Measurements from ENCODE around the gene MYO18B.

Gene MYO18B

DNA sequence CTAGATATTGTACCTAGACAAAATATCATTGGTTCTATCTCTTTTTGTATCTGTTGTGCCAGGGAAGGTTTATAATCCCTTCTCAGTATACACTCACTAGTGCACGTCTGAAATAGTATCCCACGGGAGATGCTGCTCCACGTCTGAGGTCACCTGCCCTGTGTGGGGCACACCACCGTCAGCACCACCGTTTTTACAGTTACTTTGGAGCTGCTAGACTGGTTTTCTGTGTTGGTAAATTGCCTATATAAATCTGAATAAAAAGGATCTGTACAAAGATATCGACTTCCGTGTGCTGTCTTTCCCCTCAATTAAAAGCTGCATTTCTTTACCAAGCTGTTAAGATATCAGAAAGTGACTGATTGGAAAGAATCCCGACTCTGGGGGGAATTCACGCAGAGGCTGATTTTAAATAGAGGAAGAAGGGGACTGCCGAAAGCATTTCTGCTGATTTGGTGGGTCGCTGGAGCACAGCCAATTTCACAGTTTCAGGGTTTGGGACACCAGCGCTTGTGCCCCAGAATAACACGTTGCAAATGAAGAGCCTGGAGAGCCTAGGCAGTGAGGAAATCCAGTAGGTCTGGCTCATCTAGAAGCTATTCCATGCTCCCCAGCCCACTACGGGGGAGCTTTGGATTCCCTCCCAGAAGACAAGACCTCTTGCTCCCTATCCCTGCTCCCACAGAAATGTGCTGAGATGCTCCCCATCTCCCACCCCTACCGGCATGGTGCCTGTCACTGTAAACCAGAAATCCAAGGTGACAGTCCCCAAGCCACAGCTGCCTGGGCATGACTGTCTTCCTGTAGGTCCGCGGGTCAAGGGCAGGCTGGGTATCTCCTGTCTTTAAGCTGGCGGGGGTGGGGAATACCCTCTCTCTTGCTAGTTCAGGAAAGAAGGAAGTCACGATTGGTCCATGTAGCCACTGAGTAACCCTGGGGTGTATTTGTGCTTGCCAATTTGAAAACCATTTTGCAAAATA is 12.7 kb upstream of the MYO18B start:
- FAIRE-seq (no peak), DNase-seq (ENCODE audit: insufficient read length, low spot score) (no peak)
- no peak for TF ChIP-seq PAX5 (IDR thresholded peaks at IDR 0.05; ENCODE audit: insufficient read depth, low read length, severe bottlenecking)
- TF ChIP-seq POLR2AphosphoS5 (IDR thresholded peaks at IDR 0.05; ENCODE audit: low read depth, low read length): no peak
- TF ChIP-seq POU2F2 (IDR thresholded peaks at IDR 0.05; ENCODE audit: low read depth, low read length): no peak
- no peak for TF ChIP-seq TAF1 (IDR thresholded peaks at IDR 0.05; ENCODE audit: low read depth, low read length)
- TF ChIP-seq SPI1 (IDR thresholded peaks at IDR 0.05; ENCODE audit: low read depth, low read length): no peak
- TF ChIP-seq POLR2A (IDR thresholded peaks at IDR 0.05; ENCODE audit: low read depth, low read length): no peak

DNA sequence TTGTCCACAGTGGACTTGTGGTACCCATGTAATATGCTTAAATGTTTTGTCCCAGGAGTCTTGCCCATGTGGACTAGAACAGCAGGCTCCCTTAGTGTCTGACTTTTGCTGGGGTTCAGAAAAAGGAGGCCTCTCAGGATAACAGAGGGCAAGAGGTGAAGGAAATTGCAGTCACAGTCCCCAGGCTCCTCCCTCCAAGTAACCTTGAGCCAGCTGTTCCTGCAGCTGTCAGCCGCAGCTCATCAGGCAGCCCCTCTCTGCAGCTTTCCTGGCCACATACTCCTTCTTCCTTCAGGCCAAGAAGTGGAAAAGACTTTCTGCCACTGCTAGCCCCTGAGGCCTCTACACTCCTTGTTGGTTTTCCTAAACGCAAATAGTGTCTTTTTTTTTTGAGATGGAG is 6.3 kb upstream of the MYO18B start:
- FAIRE-seq: no peak
- no peak for DNase-seq (ENCODE audit: insufficient read length, low spot score)
- no peak for TF ChIP-seq POU2F2 (IDR thresholded peaks at IDR 0.05; ENCODE audit: low read depth, low read length)
- TF ChIP-seq POLR2A (IDR thresholded peaks at IDR 0.05; ENCODE audit: low read depth, low read length): no peak
- no peak for TF ChIP-seq POLR2AphosphoS5 (IDR thresholded peaks at IDR 0.05; ENCODE audit: low read depth, low read length)
- no peak for TF ChIP-seq SPI1 (IDR thresholded peaks at IDR 0.05; ENCODE audit: low read depth, low read length)
- no peak for TF ChIP-seq PAX5 (IDR thresholded peaks at IDR 0.05; ENCODE audit: insufficient read depth, low read length, severe bottlenecking)

DNA sequence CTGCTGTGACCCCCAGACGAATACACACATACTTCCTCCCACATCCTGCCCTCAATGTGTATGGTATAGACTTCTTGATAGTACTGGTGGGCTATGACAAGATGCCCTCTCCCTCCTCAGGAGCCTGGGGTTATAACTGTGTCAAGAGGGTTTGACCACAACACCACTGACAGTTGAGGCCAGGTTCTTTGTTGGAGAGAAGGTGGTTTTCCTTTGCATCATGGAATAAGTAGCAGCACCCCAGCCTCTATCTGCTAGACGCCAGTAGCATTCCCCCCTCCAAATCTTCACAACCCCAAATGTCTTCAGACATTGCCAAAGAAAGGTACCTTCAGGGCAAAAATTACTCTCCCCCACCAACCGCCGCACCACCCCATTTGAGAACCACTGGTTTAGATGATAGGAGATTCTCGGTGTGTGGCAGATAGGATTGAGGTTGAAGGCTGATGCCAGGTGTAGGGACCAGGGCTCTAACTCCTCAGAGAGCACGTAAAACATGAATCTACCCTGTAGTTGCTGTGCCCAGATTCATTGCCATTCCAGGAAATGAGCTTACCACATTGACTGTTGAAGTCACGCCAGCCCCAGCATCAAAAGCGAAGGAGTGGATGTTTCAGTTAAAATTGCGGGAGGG is 5.5 kb upstream of the MYO18B start:
- TF ChIP-seq TAF1 (IDR thresholded peaks at IDR 0.05; ENCODE audit: low read depth, low read length): no peak
- TF ChIP-seq POLR2A (IDR thresholded peaks at IDR 0.05; ENCODE audit: low read depth, low read length): no peak
- no peak for TF ChIP-seq SPI1 (IDR thresholded peaks at IDR 0.05; ENCODE audit: low read depth, low read length)
- no peak for TF ChIP-seq PAX5 (IDR thresholded peaks at IDR 0.05; ENCODE audit: insufficient read depth, low read length, severe bottlenecking)
- no peak for TF ChIP-seq POU2F2 (IDR thresholded peaks at IDR 0.05; ENCODE audit: low read depth, low read length)
- TF ChIP-seq POLR2AphosphoS5 (IDR thresholded peaks at IDR 0.05; ENCODE audit: low read depth, low read length): no peak
- DNase-seq (ENCODE audit: insufficient read length, low spot score) (no peak), FAIRE-seq (peak; percentile 57)

DNA sequence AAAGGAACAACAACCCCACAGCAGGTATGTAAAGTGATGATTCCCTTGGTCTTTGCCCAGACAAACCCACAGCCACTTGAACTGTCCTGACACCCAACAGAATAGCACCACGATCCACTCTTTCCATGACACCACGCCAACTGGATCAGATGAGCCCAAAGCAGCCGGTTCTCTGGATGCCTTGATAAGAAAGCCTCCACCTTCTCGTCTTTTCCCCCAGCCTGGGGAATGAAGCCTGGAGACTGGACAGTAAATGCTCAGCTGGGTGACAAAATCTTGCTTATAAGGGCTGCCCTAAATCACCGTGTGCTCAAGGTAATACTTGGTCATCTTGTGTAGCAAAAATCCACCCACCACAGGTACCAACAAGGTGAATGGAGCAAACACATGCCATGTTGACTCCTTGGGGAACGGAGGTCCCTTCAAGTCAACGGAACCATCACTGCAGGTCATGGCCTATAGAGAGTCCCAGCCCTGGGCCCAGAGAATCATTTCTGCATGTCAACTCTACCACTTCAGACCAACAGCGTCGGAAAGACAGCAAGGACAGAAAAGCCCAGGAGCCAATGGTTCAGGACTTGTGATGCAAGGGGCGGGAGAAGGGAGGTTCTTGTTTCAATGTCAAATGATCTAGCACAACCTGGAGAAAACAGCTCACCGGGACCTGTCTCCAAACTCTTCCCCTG is 2.2 kb upstream of the MYO18B start:
- FAIRE-seq: no peak
- TF ChIP-seq POU2F2 (IDR thresholded peaks at IDR 0.05; ENCODE audit: low read depth, low read length) (no peak), POLR2A (IDR thresholded peaks at IDR 0.05; ENCODE audit: low read depth, low read length) (no peak), POLR2AphosphoS5 (IDR thresholded peaks at IDR 0.05; ENCODE audit: low read depth, low read length) (no peak), SPI1 (IDR thresholded peaks at IDR 0.05; ENCODE audit: low read depth, low read length) (no peak), PAX5 (IDR thresholded peaks at IDR 0.05; ENCODE audit: insufficient read depth, low read length, severe bottlenecking) (no peak), TAF1 (IDR thresholded peaks at IDR 0.05; ENCODE audit: low read depth, low read length) (no peak)
- no peak for DNase-seq (ENCODE audit: insufficient read length, low spot score)

DNA sequence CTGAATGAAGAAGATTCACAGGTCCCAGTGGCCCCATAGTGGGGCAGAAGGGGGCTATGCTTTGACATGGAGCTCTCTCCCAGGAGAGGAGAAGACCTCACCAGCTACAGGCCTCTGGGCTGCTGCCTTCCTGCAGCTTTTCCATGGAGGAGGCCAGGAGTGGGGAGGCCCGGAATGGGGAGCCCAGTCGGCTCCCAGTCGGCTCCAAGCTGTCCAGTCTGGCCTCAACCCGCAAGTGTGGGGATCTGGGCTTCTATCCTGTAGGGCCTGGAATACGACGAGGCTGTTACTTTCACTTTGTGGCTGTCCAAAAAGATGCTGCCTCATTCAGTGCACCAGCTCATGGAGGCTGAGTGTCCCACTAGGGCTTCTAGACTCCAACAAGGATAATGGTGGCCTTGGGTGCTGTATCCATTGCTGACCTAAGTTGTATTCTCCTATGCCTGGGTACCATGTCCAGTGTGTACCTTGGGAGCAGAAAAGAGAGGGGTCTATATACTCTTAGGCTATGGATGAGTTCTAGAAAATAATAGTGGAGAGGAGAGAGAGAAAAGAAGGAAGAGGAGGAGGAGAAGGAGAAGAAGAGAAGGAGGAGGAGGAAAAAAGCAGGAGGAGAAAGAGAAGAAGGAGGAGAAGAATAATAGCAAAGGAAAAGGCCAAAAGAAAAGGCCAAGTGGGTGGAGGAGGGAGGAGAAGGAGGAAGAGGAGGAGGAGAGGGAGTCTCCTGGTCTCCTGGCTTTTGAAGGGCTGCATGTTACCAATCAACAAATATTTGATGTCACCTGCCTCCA is 1.1 kb downstream of the MYO18B start:
- TF ChIP-seq TAF1 (IDR thresholded peaks at IDR 0.05; ENCODE audit: low read depth, low read length): no peak
- TF ChIP-seq SPI1 (IDR thresholded peaks at IDR 0.05; ENCODE audit: low read depth, low read length): no peak
- TF ChIP-seq POLR2AphosphoS5 (IDR thresholded peaks at IDR 0.05; ENCODE audit: low read depth, low read length): no peak
- no peak for TF ChIP-seq POU2F2 (IDR thresholded peaks at IDR 0.05; ENCODE audit: low read depth, low read length)
- no peak for TF ChIP-seq POLR2A (IDR thresholded peaks at IDR 0.05; ENCODE audit: low read depth, low read length)
- no peak for TF ChIP-seq PAX5 (IDR thresholded peaks at IDR 0.05; ENCODE audit: insufficient read depth, low read length, severe bottlenecking)
- FAIRE-seq (no peak), DNase-seq (ENCODE audit: insufficient read length, low spot score) (no peak)

DNA sequence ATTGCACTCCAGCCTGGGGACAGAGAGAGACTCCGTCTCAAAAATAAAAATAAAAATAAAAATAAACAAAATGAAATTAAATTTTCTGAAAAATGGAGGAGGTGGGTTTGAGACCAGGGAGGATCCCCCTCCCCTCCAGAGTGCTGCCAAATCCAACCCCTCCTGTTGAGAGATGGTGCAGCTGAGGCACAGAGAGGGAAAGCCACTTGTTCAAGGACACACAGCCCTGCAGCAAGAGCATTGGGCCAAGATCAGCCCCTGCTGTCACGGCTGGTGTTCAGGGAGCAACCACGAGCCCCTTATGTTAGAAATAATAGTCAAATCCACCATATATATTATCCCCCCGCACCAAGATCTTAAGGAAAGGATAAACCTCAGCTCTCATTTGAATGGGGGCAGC is 2.7 kb downstream of the MYO18B start:
- FAIRE-seq: no peak
- TF ChIP-seq POU2F2 (IDR thresholded peaks at IDR 0.05; ENCODE audit: low read depth, low read length) (no peak), POLR2A (IDR thresholded peaks at IDR 0.05; ENCODE audit: low read depth, low read length) (no peak), POLR2AphosphoS5 (IDR thresholded peaks at IDR 0.05; ENCODE audit: low read depth, low read length) (no peak), TAF1 (IDR thresholded peaks at IDR 0.05; ENCODE audit: low read depth, low read length) (no peak), PAX5 (IDR thresholded peaks at IDR 0.05; ENCODE audit: insufficient read depth, low read length, severe bottlenecking) (no peak), SPI1 (IDR thresholded peaks at IDR 0.05; ENCODE audit: low read depth, low read length) (no peak)
- no peak for DNase-seq (ENCODE audit: insufficient read length, low spot score)

DNA sequence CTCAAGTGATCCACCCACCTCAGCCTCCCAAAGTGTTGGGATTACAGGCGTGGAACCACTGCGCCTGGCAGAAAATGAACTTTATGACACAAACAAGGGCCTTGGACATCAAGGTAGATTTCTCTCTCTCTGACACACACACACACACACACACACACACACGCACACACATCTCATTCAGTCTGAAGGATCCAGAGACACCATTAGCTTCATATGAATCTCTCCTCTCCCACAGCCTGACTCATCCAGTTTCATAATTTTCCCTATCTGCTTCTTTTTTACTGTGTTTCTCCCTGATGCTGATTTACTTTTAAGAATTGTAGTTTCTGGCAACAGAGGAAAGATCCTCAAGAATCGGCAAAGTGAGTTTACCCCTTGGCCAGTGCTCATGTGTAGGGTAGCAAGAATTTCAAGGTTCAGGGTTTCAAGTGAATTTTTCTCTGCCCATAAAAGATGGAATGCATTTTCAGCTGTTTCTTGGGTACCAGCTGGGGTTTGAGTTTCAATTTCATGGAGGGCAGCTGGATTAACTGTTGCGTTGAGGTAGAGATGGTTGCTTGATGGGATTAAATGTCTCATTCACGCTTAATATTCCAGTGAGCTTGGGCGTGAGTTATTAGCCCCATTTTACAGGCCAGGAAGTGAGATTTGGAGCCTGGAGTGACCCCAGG is 3.5 kb downstream of the MYO18B start:
- no peak for FAIRE-seq
- DNase-seq (ENCODE audit: insufficient read length, low spot score): no peak
- TF ChIP-seq POLR2AphosphoS5 (IDR thresholded peaks at IDR 0.05; ENCODE audit: low read depth, low read length) (no peak), TAF1 (IDR thresholded peaks at IDR 0.05; ENCODE audit: low read depth, low read length) (no peak), POLR2A (IDR thresholded peaks at IDR 0.05; ENCODE audit: low read depth, low read length) (no peak), POU2F2 (IDR thresholded peaks at IDR 0.05; ENCODE audit: low read depth, low read length) (no peak), PAX5 (IDR thresholded peaks at IDR 0.05; ENCODE audit: insufficient read depth, low read length, severe bottlenecking) (no peak), SPI1 (IDR thresholded peaks at IDR 0.05; ENCODE audit: low read depth, low read length) (no peak)

DNA sequence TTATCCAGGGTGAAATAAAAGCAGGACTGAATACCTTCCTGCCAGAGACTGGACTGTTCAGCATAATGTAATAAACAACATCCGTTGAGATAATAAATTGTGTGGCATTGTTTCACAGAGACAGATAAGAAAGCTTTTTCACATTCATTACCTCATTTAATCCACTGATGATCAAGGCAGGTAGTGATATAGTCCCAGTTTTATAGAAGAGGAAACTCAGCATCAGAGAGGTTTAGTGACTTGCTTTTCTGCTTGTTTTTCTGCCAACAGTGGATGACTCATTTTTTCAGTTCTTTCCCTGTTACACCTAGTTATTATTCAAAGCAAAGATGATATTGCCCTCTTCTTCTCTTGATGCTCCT is 4.0 kb downstream of the MYO18B start:
- no peak for TF ChIP-seq PAX5 (IDR thresholded peaks at IDR 0.05; ENCODE audit: insufficient read depth, low read length, severe bottlenecking)
- no peak for TF ChIP-seq SPI1 (IDR thresholded peaks at IDR 0.05; ENCODE audit: low read depth, low read length)
- TF ChIP-seq TAF1 (IDR thresholded peaks at IDR 0.05; ENCODE audit: low read depth, low read length): no peak
- TF ChIP-seq POU2F2 (IDR thresholded peaks at IDR 0.05; ENCODE audit: low read depth, low read length): no peak
- no peak for TF ChIP-seq POLR2AphosphoS5 (IDR thresholded peaks at IDR 0.05; ENCODE audit: low read depth, low read length)
- no peak for TF ChIP-seq POLR2A (IDR thresholded peaks at IDR 0.05; ENCODE audit: low read depth, low read length)
- DNase-seq (ENCODE audit: insufficient read length, low spot score) (no peak), FAIRE-seq (no peak)
